COLO668 (cell line): ENCODE measurements around the gene CFAP61.
"Not testable (repeated sequence)": the region's sequence is repeated elsewhere in the genome, so short reads cannot be mapped to it uniquely, and the experiment has no call there.

Source experiments
- DNase-seq: peaks from one replicate; lab custom pipeline; 2025; ENCODE audit not compliant: unreplicated experiment; lab: John Stamatoyannopoulos, UW

Gene CFAP61

DNA sequence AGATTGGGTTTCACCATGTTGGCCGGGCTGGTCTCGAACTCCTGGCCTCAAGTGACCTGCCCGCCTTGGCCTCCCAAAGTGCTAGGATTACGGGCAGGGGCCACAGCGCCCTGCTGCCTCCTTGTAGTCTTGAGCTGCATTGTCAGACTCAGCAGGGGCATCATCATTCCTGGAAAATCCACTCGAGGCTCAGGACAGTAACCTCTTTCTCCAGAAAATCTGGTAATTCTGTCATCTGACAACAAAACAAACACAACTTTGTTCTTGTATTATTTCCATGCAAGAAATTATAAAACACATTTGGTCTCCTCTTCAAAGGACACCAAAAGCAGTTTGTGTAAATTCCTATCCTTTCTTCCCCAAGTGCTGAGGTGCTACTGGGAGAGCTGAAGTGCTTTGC lies 178.4 kb downstream of the CFAP61 start:
- DNase-seq, result no peak

DNA sequence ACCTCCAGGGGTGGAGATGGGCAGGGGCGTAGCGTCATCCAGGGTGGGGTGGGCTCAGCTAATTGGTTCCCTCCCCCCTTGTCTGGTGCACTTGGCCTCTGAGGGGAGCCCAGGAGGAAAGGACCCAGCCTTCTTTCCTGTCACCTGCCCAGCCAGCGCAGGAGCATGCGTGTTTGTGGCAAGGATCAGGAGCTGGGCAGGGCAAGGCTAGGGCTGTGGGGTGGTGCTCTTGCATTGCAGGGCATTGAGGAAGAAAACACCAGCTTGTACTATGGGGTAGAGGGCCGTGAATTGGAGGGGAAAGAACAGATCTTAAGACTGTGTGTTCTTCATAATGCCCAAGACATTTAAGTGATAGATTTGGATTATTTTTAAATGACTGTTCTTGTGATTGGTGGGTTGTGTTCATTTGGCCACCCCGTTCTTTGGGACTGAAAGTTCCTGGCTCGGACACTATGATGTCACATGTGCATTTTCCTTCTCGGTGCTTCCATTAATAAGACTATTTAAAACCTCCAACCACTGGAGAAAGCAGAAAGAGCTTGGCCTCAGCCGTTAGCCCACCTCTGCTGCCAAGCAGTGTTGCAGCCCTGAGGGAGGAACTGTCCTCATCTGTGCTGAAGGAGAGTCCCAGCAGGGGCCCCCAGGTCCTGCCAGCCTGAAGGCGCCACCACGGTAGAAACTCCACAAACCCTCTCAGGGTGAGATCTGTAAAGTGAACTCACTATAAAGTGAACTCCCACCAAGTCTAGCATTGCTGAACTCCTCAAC lies 179.4 kb downstream of the CFAP61 start:
- DNase-seq, result no peak

DNA sequence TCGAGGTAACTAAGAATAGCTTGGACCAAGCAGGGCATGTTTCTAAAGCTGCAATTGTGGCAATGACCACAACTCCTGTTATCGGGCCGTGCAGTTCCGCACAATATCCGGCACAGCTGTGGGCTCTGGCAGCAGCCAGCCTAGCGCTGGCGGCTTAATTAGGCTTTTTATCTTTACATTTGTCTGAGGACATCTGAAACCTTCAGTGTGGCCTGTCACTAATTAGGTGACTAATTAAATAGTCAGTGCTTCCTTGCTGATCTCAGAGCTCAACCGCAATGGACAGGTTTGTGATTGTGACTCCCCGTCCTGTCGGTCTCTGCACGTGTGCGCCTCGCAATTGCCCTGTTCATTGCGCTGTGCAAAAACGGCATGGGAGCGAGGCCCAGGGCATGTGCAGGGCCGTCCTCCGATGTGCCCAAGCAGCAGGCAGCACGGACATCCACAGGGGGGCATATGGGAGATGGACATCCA lies 180.7 kb downstream of the CFAP61 start:
- no peak for DNase-seq

DNA sequence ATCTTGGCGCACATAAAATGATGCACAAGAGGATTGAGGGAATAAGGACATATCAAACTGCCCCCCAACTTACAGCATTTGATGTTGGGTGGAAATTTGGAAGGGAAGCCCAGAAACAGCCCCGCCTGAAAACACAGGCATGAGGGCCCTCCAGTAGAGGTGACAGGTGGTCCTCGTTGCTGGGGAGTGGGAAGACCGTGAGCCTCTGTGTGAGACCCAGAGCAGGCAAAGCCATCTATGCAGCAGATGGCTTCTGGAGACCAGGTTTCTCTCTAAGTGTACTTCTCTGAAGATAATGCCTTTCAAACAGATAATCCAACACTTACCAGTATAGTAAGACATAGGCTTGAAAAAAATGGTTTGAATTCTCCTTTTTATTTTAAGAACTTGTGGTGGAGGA lies 183.3 kb downstream of the CFAP61 start:
- DNase-seq, result no peak

DNA sequence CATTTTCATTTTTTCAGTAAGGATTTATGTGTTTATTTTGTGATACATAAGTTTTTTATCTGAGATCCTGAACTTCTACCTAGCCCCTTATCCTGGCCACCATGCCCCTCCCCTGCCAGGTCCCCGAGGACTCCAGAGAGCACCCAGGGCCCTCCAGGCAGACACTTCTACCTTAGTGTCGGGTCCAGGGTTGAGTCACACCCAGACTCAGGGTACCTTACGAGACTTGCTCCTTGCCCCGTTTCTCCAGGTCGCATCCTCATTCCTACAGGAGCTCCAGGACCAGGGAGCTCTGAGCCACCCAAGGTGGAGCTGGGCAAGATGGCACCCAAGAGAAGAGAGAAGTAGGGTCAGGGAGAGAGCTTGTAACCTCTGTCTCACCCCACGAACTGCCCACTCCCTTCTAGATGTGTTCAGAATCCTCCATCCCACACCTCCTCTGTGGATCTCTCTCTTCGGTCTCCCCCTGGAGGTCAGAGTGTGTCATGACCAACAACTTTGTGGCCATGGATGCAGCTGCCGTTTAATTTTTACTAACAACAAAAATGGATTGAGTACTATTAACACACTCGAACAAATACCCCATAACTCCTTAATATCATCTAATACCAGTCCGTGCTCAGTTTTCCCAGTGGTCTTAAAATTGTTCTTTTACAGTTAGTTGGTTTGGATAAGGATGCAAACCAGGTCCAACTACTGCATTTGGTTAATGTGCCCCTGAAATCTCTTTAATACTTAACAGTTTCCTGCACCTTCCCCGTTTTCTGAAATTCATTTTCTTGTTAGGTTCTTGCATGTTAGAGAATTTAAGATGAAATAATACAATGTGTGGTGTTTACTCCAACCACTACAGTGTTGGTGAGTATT lies 185.0 kb downstream of the CFAP61 start:
- peak; percentile 35 for DNase-seq

DNA sequence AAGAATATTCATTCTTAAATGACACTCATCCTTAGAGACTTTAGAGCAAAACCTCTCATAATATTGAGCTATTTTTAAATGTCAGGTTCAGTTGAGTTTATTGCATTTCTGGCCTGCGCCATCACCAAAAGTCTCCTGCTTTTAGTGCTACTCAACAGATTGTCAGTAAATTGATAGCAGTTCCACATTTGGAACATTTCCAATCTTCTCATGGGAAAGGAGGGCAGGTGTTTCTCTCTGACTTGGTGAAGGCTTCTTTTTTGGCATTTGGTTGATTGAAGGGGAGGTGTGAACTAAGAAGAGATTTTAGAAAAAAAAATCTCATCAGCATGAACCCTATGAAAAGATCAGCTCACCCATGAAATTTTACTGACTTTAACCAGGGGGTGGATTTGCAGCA lies 189.6 kb downstream of the CFAP61 start:
- DNase-seq, result no peak

DNA sequence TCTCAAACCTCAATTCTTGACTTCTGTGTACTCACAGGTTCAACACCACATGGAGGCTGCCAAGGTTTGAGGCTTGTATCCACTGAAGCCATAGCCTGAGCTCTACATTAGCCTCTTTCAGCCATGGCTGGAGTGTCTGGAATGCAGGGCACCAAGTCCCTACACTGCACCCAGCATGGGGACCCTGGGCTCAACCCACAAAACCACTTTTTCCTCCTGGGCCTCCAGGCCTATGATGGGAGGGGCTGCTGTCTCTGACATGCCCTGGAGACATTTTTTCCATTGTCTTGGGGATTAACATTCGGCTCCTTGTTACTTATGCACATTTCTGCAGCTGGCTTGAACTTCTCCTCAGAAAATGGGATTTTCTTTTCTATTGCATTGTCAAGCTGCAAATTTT lies 192.1 kb downstream of the CFAP61 start:
- not testable (repeated sequence) for DNase-seq

DNA sequence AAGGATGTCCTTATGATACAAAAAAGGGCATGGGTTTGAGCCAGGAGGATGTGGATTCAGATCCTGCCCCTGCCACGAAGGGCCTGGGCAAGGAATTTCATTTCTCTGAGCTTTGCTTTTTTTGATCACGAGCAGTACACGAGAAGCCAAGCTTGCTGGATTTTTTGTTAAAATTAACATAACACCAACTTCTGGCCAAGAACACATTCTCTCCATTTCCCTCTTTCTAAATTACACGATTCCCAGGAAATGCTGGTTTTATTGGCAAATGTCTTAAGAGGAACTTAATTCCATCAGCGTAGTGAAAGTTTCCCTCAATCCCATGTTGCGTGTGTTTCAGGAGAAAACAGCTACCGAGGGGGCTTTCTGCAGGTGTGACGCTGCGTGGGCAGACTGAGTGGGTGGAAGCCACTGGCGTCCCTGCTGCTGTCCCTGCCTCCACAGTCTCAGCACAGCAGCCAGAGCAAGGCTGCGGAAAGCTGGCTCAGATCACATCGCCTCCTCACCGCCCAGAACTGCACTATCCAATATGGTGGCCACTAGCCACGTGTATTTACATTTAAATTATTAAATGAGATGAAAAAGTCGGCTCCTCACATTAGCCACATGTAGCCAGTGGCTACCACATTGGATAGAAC lies 194.8 kb downstream of the CFAP61 start:
- no peak for DNase-seq

DNA sequence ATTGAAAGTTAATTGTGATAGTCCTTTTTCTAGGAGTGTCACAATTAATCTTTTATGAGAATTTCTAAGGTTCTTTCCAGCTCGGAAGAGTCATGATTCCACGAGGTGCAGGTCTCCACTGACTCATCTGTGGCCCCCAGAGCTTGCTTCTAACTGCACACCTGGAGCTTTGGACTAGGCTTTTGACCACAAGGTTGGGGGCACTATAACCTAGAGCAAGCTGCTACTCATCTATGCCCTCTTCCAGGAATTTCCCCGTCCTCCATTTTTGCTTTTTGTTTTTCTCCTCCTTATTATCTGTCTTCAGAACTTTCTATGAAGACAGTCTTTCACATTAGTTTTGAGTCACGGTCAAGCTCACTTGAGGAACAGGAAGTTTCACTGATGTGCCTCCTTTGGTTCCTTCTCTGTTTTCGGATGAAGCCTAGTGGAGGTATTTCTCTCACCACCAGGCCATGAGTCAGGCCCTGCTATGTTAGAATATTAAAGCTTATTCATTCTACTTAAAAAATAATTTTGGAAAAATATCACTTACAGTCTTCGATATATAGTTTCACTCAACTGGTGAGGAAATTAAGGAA lies 196.4 kb downstream of the CFAP61 start:
- no peak for DNase-seq

DNA sequence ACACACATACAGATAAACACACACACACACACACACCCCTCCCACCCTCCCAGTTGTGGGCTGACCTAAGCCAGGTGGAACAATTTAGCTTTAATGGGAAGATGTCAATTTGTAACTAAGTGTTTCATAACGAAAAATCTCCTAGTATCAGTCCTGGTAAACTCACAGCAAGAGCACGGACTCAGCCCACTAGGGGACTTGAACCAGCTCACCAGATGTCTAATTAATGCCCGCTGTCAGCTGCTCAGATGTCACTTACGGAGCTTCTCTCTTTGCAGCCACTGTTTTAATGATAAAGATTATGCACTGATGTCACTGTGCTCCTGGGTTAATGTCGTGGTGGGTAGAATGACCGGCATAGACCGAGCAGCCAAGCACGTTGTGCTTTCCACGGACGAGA lies 199.0 kb downstream of the CFAP61 start:
- no peak for DNase-seq

DNA sequence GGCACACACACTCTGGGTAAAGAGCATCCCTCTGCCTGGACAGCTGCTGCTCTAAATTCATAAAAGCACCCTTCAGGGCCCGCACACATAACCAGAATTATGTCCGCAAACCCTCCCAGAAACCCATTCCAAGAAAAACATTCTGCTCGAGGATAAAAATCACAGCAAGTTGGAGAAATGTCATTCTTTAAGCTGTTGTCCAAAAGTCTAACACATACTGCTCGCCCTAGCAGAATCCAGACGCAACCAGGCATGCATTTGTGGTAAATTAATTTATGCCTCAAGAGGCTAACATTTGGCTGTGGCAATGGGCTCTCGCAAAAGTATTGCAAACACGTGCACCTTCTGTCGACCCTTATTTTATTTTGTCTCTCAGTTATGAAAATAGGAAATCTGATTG lies 199.5 kb downstream of the CFAP61 start:
- DNase-seq, result no peak

DNA sequence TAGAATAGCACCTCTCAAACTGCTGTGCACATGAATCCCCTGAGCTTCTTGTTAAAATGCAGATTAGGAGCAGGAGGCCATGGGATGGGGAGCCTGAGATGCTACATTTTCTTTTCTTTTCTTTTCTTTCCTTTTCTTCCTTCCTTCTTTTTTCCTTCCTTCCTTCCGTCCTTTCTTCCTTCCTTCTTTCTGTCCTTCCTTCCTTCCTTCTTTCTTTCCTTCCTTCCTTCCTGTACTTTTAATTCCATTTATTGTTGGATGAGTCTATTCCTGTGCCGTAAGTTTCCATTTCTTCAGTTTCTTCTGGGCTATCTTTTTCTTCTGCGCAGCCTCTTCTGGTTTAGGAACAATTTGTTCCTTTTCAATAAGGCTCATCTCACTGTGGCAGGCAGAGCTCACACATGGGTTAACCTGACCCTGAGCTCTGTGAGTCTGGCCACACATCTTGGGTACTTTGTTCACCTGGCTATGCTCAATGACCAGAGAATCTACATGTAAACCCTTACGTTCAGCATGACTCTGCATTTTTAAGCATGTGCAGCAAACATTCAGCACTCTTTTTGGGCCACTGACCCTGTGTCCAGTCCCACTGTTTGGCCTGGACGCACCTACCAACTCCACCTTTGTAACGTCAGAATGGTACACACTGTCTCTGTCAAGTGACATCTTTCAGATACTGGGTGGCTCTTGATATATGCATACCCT lies 200.9 kb downstream of the CFAP61 start:
- DNase-seq, result no peak

DNA sequence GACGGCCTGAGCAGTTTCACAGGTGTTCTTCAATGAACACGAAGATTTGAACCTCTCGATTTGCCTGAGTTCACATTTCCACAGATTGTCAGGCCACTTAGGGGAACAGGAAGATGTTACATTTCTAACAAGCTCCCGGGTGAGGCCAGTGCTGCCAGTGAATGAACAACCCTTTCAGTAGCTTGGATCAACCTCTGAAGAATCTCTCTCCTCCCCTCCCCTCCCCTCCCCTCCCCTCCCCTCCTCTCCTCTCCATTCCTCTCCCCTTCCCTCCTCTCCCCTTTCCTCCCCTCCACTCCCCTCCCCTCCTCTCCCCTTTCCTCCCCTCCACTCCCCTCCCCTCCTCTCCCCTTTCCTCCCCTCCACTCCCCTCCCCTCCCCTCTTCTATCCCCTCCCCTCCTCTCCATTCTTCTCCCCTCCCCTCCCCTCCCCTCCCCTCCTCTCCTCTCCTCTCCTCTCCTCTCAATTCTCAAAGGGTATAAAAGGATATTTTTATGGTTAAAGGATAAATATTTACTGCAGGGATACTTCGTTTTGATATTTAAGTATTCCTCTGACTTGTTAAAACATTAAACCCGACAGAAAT lies 201.5 kb downstream of the CFAP61 start:
- peak; percentile 33 for DNase-seq

DNA sequence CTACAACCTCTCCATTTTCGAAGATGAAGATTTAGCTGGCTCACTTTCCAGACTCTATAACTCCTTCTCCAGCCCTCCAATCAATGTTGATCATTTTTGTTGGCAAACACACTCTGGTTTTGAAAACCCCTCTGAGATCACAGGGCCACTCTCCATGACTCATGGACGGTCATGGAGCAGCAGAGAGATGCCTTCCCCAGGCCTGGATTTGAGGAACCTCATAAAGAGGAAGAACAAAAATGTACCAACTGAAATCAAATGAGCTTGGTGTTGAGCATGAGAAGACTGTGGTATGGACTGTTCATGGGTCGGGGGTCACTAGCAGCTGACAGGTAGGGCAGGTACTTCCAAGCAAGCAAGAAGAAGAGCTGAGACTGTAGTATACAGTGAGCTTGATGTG lies 202.8 kb downstream of the CFAP61 start:
- no peak for DNase-seq

DNA sequence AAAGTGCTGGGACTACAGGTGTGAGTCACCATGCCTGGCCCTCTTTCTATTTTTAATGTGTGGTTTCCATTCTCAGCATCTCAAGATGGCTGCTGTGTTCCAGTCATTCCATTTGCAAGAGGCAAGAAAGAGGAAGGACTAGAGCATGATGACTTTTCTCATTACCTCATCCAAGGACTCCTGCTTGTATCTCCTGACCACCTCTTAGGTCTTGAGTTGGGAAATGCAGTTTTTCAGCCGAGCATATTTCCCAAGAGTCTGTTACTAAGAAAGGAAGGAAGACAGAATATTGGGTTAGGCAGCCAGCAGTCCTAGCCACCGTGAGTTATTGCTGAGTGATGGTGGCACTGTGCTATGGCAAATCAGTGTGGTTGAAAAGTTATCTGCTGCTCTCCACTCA lies 207.2 kb downstream of the CFAP61 start:
- DNase-seq, result no peak

DNA sequence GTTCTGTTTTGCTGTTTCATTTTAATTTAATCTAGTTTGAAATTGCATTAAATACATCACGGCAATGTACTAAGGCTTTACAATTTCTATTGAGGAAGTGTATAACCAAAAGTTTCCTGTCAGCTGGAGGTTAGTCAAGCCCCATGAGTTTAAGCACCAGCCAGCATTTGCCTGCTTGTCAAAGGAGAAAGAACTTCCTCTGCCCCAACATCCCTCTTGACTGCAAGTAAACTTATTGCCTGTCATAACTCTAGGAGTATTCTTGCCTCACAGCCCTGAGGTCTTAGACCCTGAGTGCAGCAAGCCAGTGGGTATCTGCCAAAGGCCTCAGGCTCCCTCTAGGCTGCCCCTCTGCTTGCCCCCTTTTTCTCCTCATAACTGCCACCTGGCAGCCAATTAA lies 208.8 kb downstream of the CFAP61 start:
- no peak for DNase-seq

DNA sequence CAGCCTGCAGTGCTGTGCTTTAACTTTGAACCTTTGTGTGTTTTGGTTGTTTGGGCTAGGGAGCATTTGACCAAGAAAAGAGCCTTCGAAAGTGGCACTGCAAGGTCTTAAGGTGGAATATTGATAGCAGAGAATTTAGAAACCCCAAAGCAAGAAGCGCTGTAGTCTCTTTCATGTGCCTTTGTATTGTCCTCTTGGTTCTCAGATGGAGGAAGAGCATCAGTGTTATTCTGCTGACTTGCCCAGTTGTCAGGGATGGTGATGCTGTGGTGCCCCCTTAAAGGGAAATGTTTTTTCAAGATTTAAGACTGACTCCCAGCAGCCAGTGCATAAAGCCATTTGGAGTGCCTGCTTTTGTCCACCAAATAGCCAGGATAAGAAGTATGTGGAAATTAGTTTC lies 212.9 kb downstream of the CFAP61 start:
- no peak for DNase-seq

DNA sequence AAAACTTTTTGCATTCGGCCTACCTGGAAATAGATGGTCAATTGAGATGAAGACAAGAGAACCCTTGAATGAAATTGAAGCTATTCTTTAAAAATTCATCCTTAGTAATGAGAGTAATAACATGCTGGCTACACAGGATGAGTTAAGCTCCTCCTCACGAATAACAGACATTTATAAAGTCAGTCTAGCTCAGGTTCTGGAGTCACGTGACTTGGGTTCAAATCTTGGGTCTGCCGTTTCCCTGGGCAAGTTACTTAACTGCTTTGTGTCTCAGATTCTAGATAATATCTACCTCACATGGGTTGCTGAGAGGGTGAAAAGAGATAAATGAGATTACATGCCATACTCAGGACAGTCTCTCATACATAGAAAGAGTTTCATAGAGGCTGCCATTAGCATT lies 214.2 kb downstream of the CFAP61 start:
- DNase-seq, result no peak

DNA sequence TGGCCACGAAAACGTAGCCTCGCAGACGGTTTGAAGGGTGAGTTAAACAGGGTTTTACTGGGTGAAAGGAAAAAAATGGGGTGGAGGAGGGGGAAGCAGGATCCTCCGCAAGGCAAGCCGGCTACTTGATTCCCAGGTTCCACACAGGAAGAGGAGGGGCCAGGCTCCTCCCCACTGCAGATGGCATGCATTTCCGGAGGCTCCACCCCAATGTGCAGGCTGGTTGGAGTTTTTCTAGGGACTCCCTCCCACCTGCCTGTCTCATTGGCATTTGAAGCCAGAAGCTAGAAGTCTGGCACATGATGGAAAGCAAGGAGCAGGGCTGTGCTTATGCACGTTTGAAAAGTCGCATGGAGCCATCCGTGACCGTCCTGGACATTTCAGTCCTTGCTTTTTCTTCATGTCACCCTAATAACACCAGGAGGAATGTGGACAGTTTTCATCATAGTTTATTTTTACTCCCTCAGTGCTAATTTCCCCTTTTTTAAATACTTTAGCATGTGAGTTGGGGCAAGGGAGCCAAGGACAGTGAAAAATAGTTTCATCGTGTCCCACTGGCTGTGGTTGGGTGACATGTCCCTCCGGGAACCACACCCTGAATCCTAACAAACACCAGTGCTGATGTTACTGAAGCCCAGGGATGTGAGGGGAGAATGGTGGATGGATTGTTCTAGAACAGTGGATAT lies 215.5 kb downstream of the CFAP61 start:
- peak; percentile 79 for DNase-seq

DNA sequence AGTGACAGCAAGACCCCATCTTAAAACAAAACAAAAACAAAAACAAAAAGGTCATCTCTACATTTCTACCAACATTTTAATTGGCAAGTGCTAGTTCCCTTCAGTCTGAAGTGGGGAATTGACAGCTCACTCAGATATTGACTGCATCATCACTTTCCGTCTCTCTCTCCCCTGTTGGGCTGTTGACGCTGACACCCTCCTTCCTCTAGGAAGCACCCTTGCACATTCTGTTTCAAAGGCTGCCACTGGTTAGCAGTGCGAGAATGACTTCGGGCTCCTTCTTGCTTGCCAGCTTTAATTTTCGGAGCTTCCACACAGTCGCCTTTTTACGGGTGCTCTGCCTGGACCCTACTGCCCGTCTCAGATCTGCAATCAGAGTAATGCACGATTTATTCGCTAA lies 218.9 kb downstream of the CFAP61 start:
- DNase-seq, result no peak
